Measurements from ENCODE around the gene FGFBP1.

FGFBP1 gene

DNA sequence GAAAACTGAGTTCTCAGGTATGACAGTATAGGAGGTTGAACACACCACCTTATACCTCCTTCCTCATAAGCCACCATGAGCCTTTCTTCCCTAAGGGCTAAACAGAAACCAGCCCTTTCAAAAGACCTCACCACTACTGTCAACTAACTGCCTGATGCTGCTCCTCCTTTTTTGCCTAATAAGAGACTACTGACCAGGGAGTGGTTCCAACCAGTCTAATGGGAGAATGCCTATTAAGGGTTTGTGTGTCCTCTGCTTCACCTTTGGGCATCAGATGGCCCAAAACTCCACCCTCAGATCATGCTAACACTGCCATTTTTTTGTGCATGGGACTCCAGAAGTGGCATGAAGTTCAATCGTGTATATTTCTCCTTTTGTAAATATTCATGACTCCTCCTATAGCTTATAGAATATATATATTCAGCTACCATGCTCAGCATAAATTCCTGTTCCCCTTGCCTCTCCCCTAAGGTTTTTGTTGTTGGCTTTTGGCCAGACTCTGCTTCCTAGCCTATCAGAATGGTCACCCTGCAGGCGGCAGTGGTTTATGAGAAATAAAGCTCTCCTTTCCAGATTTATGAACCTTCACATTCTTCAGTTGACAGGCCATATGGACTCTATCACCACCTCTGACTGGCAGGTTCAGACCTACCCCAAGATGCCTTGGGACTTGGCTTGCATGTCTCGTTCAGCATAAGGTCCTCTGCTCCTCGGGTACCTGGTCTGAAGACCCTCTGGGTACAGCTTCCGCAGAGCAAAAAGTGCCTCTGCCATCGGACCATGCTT, 28.2 kb downstream of the FGFBP1 start:
- DNase-seq = no peak

DNA sequence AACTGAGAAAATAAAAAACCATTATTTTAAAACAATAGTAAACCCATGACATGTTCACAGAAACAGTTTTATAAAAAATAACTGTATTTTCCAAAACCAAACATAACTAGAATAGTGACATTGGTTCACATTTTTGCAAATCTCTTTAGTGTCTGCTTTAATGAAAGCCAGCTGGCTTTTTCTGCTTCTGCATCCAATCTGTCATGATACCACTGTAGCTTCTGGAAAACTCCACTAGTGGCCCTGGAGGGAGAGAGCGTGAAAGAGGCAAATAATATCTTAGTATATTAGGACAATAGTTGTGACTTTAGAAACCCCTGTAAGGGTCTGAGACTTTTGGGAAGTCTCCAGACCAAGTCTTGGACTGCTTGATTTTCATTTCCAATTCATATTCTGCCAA, 31.1 kb downstream of the FGFBP1 start:
- no peak for DNase-seq

DNA sequence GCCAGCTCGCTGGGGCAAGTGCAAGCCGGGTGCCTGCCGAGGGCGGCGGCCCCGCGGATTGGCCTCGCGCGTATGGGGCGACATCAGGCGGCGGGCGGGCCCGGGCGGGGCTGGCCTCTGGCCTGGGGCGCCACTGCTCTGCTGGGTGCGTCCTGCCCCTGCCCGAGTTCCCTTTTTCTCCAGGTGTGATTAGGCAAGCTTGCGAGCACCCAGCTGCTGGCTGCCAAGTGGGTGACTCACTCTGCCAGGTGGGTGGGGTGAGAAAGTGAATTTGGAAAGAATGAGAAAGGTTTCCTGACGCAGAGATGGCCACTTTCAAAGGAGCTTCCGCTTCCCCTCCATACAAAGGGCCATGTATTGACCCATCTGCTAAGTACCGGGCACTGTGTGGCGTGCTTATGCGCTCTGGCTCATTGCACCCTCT, 32.5 kb downstream of the FGFBP1 start:
- DNase-seq = no peak

DNA sequence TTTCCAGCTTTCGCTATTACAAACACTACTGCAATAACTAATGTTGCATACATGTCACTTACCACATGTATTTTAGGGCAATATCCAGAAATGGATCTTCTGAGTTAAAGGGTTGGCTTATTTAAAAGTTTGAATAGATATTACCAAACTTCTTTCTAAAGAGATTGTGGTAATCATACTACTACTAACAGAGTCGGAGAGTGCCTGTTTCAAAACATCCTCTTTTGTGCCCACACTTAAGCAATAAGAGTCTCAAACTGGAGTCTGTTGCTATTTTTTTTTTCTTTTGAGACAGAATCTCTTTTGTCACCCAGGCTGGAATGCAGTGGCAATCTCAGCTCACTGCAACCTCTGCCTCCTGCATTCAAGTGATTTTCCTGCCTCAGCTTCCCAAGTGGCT, 35.8 kb downstream of the FGFBP1 start:
- DNase-seq = no peak

DNA sequence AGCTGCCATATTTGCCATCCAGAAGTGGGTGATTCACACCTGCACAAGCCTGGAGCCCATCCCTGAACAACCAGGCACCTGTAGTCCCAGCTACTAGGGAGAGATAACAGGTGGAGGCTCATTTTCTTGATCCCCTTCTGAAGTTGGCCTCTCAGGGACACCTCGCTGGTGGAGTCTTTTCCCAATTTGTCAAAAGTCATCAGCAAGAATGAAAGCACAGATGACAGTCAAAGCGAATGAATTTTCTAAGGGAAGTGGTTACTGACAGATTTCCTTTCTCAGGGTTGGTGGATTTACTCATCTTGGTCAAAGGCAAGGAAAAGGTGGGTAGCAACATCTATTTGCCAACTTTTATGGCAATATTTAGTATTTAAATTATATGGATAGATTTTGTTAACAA, 36.5 kb downstream of the FGFBP1 start:
- DNase-seq = no peak

DNA sequence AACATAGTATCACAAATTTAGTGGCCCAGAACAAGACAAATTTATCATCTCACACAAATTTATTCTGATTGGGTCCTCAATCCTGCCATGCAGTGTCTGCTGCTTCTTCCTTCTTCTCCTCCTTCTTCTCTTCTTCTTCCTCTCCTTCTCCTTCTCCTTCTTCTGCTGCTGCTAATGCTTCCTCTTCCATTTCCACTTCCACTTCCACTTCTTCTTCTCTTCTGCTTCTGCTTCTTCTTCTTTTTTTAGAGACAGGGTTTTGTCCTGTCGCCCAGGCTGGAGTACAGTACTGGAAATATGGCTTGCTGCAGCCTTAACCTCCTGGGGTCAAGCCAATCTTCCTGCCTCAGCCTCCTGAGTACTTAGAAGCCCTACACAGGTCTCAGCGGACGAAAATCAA, 37.5 kb downstream of the FGFBP1 start:
- no peak for DNase-seq

DNA sequence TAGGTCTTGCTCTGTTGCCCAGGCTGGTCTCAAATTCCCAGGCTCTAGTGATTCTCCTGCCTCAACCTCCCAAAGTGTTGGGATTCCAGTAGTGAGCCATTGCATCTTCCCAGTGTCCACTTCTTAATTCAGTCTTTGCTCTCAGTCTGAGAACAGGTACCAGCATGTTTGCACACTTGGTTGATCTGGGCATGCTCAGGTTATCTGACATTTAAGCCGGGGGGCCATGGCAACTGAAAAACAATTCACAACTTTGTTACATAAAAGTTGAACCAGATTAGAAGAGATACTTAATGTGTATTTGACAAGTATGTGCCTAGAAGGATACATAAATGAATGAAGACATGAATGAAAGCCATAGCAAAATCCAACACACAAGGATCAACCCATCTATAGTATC, 39.0 kb downstream of the FGFBP1 start:
- DNase-seq = no peak

DNA sequence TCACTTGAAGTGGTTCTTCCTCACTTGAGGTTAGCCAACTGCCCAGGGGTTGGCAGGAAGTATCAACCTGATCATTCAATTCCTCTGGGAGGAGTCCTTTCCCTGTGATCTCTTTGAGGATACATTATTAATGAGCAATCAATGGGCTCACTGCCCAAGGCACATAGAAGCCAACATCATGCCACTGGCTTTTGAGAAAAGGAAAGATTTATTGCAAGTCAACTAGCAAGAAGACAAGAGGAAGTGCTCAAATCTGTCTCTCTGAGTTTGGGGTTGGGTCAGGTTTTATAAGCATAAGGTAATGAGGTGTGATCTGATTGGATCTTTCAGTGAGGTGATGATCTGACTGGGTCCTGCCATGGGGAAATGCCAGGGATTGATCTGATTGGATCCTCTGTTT, 39.6 kb downstream of the FGFBP1 start:
- DNase-seq = no peak

DNA sequence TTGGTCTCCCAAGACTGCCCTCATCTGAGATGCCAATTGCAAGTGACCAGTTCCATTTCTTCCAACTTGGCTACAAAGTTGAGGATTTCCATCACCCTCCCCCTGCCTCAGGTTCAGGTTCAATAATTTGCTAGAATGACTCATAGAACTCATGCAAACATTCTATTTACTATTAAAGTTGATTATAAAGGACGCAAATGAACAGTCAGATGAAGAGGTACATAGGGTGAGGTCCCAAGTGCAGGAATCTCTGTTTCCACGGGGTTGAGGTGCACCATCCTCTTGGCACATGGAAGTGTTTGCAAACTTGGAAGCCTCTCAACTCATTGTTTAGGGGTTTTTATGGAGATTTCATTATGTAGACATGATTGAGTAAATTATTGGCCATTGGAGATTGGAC, 41.0 kb downstream of the FGFBP1 start:
- DNase-seq = no peak

DNA sequence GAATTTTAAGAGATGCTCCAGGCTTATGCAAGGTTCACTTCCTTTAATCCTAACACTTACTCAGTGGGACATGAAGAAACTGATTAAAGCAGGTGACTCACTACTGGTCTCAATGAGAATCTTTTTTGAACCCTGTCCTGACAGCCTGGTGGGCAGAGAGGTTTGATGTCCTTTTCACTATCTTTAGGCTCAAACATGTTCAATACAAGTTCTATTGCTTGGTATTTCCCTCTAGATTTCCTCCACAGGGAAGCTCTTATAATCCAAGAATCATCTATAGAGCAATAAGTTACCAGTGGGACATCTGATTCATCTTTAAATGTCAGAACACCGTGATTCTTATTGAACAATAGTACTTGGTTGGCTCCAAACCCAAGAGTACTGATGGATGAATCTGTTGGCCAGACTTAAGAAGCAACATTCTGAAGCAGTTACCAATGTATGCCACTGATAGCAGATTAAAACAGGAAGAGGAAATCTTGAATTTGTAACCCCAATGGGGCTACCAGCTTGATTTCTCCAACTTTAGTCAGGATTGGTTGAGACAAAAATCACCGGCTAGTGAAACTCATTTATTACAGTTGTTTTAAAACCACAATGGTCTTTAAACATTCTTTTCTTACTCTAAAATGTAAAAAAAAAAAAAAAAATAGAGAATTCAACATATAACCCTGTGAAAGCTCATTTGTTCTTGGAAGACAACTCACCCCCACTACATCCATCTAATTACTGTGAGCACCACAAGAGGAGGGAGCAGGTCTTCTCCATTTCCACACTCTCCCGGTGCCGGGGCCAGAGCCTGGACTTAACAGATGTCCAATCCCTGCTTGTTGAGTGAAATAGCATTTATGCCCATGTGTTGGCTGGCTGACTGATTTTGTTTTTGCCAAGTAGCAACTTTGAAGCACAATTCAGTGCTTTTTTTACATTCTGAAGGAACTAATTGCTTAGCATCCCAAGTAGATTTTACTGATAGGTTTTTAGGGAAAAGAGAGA, 43.3 kb downstream of the FGFBP1 start:
- DNase-seq = no peak

DNA sequence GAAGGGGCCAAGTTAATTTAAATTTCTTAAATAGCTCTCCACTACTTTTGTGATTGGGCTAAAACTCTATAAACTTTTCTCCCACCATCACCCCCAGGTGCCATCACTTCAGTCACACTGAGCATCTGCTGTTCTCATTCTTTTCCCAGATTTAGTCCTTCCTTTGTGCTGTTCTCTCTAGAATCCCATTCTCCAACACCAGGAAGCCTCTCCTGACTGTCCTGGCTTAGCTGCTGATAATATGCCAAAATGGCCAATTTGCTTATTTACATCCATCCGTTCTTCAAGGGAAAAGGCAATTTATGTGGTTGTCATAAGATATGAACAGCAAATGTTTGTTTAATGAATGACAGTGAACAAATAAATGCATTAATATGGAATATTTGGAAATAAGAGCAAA, 44.1 kb downstream of the FGFBP1 start:
- DNase-seq = no peak

DNA sequence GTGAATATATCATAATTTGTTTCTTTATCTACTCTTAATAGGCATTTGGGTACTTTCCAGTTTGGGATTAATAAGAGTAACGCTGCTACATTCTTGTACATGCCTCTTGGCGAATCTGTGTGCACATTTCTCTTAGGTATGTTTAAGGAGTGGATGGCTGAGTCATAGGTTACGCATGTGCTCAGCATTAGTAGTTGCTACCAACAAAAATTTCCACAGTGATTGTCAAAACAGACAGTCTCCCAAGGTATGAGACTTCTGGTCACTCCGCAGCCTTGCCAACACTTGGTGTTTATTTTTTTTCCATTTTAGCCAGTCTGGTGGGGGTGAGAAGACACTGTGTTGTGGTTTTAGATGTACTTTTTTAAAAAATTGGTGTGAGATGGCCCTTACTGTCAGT, 44.6 kb downstream of the FGFBP1 start:
- DNase-seq = no peak

DNA sequence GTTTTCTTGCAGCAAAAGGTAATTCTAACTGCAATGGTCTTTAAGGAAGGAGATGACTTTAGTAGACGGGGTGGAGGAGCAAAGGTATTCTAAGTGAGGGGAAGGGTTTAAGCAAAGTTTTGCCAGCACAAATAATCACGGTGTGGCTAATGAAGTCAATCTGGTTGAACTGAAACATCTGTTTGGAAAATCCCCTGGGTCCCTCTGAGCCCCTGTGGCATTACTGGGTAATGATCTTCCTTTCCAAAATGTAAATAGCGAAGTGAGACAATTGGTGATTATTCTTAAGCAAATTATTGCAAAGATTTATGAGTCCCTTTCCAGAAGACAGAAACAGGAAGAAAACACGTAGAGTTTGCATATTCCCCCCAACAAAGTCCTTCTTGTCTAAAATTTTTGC, 47.2 kb downstream of the FGFBP1 start:
- no peak for DNase-seq

DNA sequence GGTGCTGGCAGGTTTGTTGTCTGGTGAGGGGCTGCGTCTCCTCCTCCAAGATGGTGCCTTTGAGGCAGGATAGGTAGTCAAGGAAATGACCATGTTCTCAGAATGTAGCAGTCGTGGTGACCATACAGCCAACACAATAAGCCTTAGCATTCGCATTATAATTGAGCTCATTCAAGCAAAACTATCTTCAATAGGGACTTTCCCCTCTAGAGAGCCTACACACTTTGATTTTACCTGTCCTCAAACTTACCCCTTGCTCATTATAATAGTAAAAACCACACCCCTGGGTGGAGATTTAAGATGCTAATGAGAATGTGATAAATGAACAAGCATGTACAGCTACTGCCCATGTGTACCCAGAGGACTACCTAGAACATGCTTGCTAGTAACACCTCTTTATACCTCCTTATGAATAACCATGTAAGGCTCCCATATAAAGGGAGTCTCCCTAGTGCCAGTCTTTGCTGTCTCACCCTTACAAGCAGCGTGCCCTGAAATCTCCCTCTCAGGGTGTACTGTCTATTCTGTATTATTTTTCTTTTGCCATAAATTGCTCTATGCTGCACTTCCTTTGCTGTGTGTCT, 48.2 kb downstream of the FGFBP1 start:
- DNase-seq = no peak

DNA sequence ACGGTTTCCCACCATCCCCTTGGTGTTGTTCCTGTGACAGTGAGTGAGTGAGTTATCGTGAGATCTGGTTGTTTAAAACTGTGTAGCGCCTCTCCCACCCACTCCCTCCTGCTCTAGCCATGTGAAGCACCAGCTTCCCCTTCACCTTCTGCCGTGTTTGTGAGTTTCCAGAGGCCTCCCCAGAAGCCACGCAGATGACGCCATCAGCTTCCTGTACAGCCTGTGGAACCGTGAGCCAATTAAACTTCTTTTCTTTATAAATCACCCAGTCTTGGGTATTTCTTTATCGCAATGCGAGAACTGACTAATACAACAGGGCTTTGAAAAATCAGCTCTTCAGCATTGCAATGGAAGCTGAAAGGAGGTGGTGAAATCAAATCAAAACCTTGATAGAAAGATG, 50.0 kb downstream of the FGFBP1 start:
- no peak for DNase-seq
